Testis (tissue), 2 donors: ENCODE results near the gene DPH6.

Experiments
- CTCF ChIP-seq, 3 experiments: fragments of 450-650 bp in 2 of 3; fragments of 200-600 bp in 1 of 3; sonication (generic) in 1 of 3; IDR thresholded peaks; one replicate each; pipeline ENCODE4 v1.5.1; 2016 to 2019; ENCODE audit warnings: antibody characterized with exemption in 3 of 3, mild to moderate bottlenecking in 2 of 3, moderate library complexity in 1 of 3
- POLR2A ChIP-seq: fragments of 450-650 bp; IDR thresholded peaks from one replicate; pipeline ENCODE4 v1.6.1; 2017; ENCODE audit warnings: antibody characterized with exemption, mild to moderate bottlenecking, moderate library complexity

- no peak for TF ChIP-seq CTCF (IDR thresholded peaks at IDR 0.05)
- no peak for TF ChIP-seq POLR2A
Observed at GRCh38 chr15:35330048-35330695, 215.8 kb downstream of the DPH6 start.
